ENCODE results near the gene COX17. TPM values are rescaled to one million over a fixed set of nuclear protein-coding genes. Genes with fewer than 3 reads are reported as not detected.

The COX17 gene
- total RNA-seq, 1 experiment from 2014 or later, result 15.3 TPM

- no peak overlapping the region for H3K4me3 ChIP-seq
- no peaks in the 10 kb centered on the region for H3K9me3 ChIP-seq
- H3K27me3 ChIP-seq, result no peaks in the 10 kb centered on the region
- DNase-seq, result no peak
- H3K36me3 ChIP-seq, result no peaks in the 10 kb centered on the region
Observed at GRCh38 chr3:119636249-119636648, 41.0 kb downstream of the COX17 start.

GRCh38 chr3:119635719-119636118 is 41.5 kb downstream of the COX17 start:
- Histone ChIP-seq H3K36me3 (no peaks in the 10 kb centered on the region), H3K27me3 (no peaks in the 10 kb centered on the region), H3K9me3 (no peaks in the 10 kb centered on the region), H3K4me3 (no peak overlapping the region)
- DNase-seq, result no peak

GRCh38 chr3:119632829-119633228 is 44.4 kb downstream of the COX17 start:
- H3K36me3 ChIP-seq, result no peaks in the 10 kb centered on the region
- no peaks in the 10 kb centered on the region for H3K9me3 ChIP-seq
- no peak for DNase-seq
- H3K27me3 ChIP-seq, result no peaks in the 10 kb centered on the region
- H3K4me3 ChIP-seq, result no peak overlapping the region

- Histone ChIP-seq H3K4me3 (no peak overlapping the region), H3K27me3 (no peaks in the 10 kb centered on the region), H3K9me3 (no peaks in the 10 kb centered on the region), H3K36me3 (no peaks in the 10 kb centered on the region)
- no peak for DNase-seq
Observed at GRCh38 chr3:119632216-119632615, 45.0 kb downstream of the COX17 start.

- H3K36me3 ChIP-seq, result no peaks in the 10 kb centered on the region
- H3K27me3 ChIP-seq, result no peaks in the 10 kb centered on the region
- no peak overlapping the region for H3K4me3 ChIP-seq
- no peak for DNase-seq
- H3K9me3 ChIP-seq, result no peaks in the 10 kb centered on the region
Observed at GRCh38 chr3:119631516-119631915, 45.7 kb downstream of the COX17 start.

- H3K36me3 ChIP-seq, result no peaks in the 10 kb centered on the region
- H3K9me3 ChIP-seq, result no peaks in the 10 kb centered on the region
- no peak for DNase-seq
- H3K27me3 ChIP-seq, result no peaks in the 10 kb centered on the region
- no peak overlapping the region for H3K4me3 ChIP-seq
Observed at GRCh38 chr3:119630880-119631329, 46.3 kb downstream of the COX17 start.

GRCh38 chr3:119630128-119630879 is 46.9 kb downstream of the COX17 start:
- Histone ChIP-seq H3K4me3 (no peak overlapping the region), H3K9me3 (no peaks in the 10 kb centered on the region), H3K36me3 (no peaks in the 10 kb centered on the region), H3K27me3 (no peaks in the 10 kb centered on the region)
- peak; percentile 41 for DNase-seq

- Histone ChIP-seq H3K4me3 (no peak overlapping the region), H3K36me3 (no peaks in the 10 kb centered on the region), H3K9me3 (no peaks in the 10 kb centered on the region), H3K27me3 (no peaks in the 10 kb centered on the region)
- no peak for DNase-seq
Observed at GRCh38 chr3:119628816-119629445, 48.3 kb downstream of the COX17 start.

GRCh38 chr3:119628390-119628789 is 48.8 kb downstream of the COX17 start:
- Histone ChIP-seq H3K27me3 (no peaks in the 10 kb centered on the region), H3K9me3 (no peaks in the 10 kb centered on the region), H3K36me3 (no peaks in the 10 kb centered on the region), H3K4me3 (no peak overlapping the region)
- DNase-seq, result no peak

GRCh38 chr3:119627461-119627860 is 49.7 kb downstream of the COX17 start:
- no peak overlapping the region for H3K4me3 ChIP-seq
- no peaks in the 10 kb centered on the region for H3K27me3 ChIP-seq
- DNase-seq, result no peak
- no peaks in the 10 kb centered on the region for H3K9me3 ChIP-seq
- H3K36me3 ChIP-seq, result no peaks in the 10 kb centered on the region

- Histone ChIP-seq H3K4me3 (no peak overlapping the region), H3K36me3 (no peaks in the 10 kb centered on the region), H3K9me3 (no peaks in the 10 kb centered on the region), H3K27me3 (no peaks in the 10 kb centered on the region)
- DNase-seq, result no peak
Observed at GRCh38 chr3:119626196-119626595, 51.0 kb downstream of the COX17 start.

- no peaks in the 10 kb centered on the region for H3K27me3 ChIP-seq
- no peaks in the 10 kb centered on the region for H3K9me3 ChIP-seq
- DNase-seq, result no peak
- no peak overlapping the region for H3K4me3 ChIP-seq
- no peaks in the 10 kb centered on the region for H3K36me3 ChIP-seq
Observed at GRCh38 chr3:119625451-119626153, 51.6 kb downstream of the COX17 start.

- Histone ChIP-seq H3K4me3 (no peak overlapping the region), H3K36me3 (no peaks in the 10 kb centered on the region), H3K27me3 (no peaks in the 10 kb centered on the region), H3K9me3 (no peaks in the 10 kb centered on the region)
- DNase-seq, result no peak
Observed at GRCh38 chr3:119624002-119624720, 53.0 kb downstream of the COX17 start.

GRCh38 chr3:119620899-119621298 is 56.3 kb downstream of the COX17 start:
- no peaks in the 10 kb centered on the region for H3K27me3 ChIP-seq
- H3K9me3 ChIP-seq, result no peaks in the 10 kb centered on the region
- no peak for DNase-seq
- no peak overlapping the region for H3K4me3 ChIP-seq
- H3K36me3 ChIP-seq, result no peaks in the 10 kb centered on the region

Measured in MG63 (cell line).